CD14-positive monocyte (primary cell): ENCODE results near the gene MYH10. TPM values are rescaled to one million over a fixed set of nuclear protein-coding genes. Genes with fewer than 3 reads are reported as not detected.

Source experiments
- DNase-seq, 3 donors: peaks; one replicate each; pipeline ENCODE4 v3.0.0-alpha.2; 2011 to 2022
- H2AFZ ChIP-seq: 2 replicates; pipeline ENCODE4 v1.6.0; 2012; ENCODE audit warnings: mild to moderate bottlenecking, low read depth, low read length, inconsistent platforms; ENCODE audit not compliant: insufficient read depth, poor library complexity, severe bottlenecking
- H3K27ac ChIP-seq, 2 donors: 1 replicate in 1 of 2; 2 replicates in 1 of 2; pipeline ENCODE4 v1.5.1; 2012 to 2013; ENCODE audit warnings: low read length in 2 of 2, control low read depth in 1 of 2, inconsistent platforms in 1 of 2, low read depth in 1 of 2, mild to moderate bottlenecking in 1 of 2
- H3K27me3 ChIP-seq, 2 donors: one replicate each; pipeline versions ENCODE4 v1.6.0 to v1.6.1; 2011 to 2013; ENCODE audit warnings: low read length in 2 of 2; ENCODE audit not compliant: control insufficient read depth in 2 of 2, insufficient read depth in 2 of 2
- H3K36me3 ChIP-seq, 2 donors: replicated peaks in 1 of 2; 1 replicate in 1 of 2; 2 replicates in 1 of 2; pipeline versions ENCODE4 v1.5.1 to v1.6.1; 2012 to 2013; ENCODE audit warnings: low read length in 2 of 2, control low read depth in 1 of 2, inconsistent platforms in 1 of 2, mild to moderate bottlenecking in 1 of 2; ENCODE audit not compliant: insufficient read depth in 2 of 2, control insufficient read depth in 1 of 2
- H3K4me1 ChIP-seq, 2 donors: 1 replicate in 1 of 2; 2 replicates in 1 of 2; pipeline versions ENCODE4 v1.5.1 to v1.6.1; 2012 to 2013; ENCODE audit warnings: low read length in 2 of 2, control low read depth in 1 of 2, inconsistent platforms in 1 of 2, mild to moderate bottlenecking in 1 of 2, moderate library complexity in 1 of 2; ENCODE audit not compliant: insufficient read depth in 2 of 2, control insufficient read depth in 1 of 2
- H3K4me2 ChIP-seq: replicated peaks from 2 replicates; pipeline ENCODE3; 2012; ENCODE audit warnings: low read length, moderate library complexity, mild to moderate bottlenecking; ENCODE audit not compliant: poor library complexity, severe bottlenecking; ENCODE audit errors: extremely low read depth
- H3K4me3 ChIP-seq, 3 experiments: fragments of 200-600 bp in 1 of 3; sonication (generic) in 1 of 3; replicated peaks in 1 of 3; 1 replicate in 2 of 3; 2 replicates in 1 of 3; pipeline ENCODE4 v1.5.1; 2011 to 2013; ENCODE audit warnings: low read length in 3 of 3, mild to moderate bottlenecking in 3 of 3, control low read depth in 2 of 3, low read depth in 2 of 3, inconsistent platforms in 1 of 3, moderate library complexity in 1 of 3
- H3K79me2 ChIP-seq: 2 replicates; pipeline ENCODE4 v1.6.0; 2012; ENCODE audit warnings: mild to moderate bottlenecking, control low read depth, inconsistent platforms, low read length, moderate library complexity; ENCODE audit not compliant: insufficient read depth
- H3K9ac ChIP-seq: 2 replicates; pipeline ENCODE4 v1.6.0; 2017; ENCODE audit warnings: low read length, mild to moderate bottlenecking; ENCODE audit not compliant: insufficient read depth, poor library complexity, severe bottlenecking
- H3K9me3 ChIP-seq, 2 donors: replicated peaks in 1 of 2; 1 replicate in 1 of 2; 2 replicates in 1 of 2; pipeline versions ENCODE4 v1.5.1 to v1.6.1; 2012 to 2013; ENCODE audit warnings: low read length in 2 of 2, control low read depth in 1 of 2; ENCODE audit not compliant: control insufficient read depth in 1 of 2, insufficient read depth in 1 of 2
- H4K20me1 ChIP-seq: 2 replicates; pipeline ENCODE4 v1.6.0; 2012; ENCODE audit warnings: mild to moderate bottlenecking, low read length, control low read depth, moderate library complexity; ENCODE audit not compliant: insufficient read depth
- H3K27ac Mint-ChIP-seq, 7 donors: one replicate each; pipeline ENCODE4 v1.8.0; 2020; ENCODE audit warnings: mild to moderate bottlenecking in 7 of 7, mixed read lengths in 7 of 7, moderate library complexity in 6 of 7, inconsistent platforms in 2 of 7
- H3K27me3 Mint-ChIP-seq, 3 donors: one replicate each; pipeline ENCODE4 v1.8.0; 2021 to 2022; ENCODE audit warnings: low read depth in 3 of 3, mild to moderate bottlenecking in 3 of 3, mixed read lengths in 3 of 3, moderate library complexity in 3 of 3, inconsistent platforms in 1 of 3
- H3K36me3 Mint-ChIP-seq, 2 donors: one replicate each; pipeline ENCODE4 v1.8.0; 2020; ENCODE audit warnings: mixed read lengths in 2 of 2, inconsistent platforms in 1 of 2, mild to moderate bottlenecking in 1 of 2
- H3K4me1 Mint-ChIP-seq: one replicate; pipeline ENCODE4 v1.8.0; 2020; ENCODE audit warnings: mild to moderate bottlenecking, mixed read lengths
- H3K4me3 Mint-ChIP-seq, 2 donors: one replicate each; pipeline ENCODE4 v1.8.0; 2020; ENCODE audit warnings: mild to moderate bottlenecking in 2 of 2, mixed read lengths in 2 of 2, moderate library complexity in 1 of 2
- H3K9me3 Mint-ChIP-seq, 7 donors: one replicate each; pipeline ENCODE4 v1.8.0; 2020 to 2022; ENCODE audit warnings: mixed read lengths in 7 of 7, mild to moderate bottlenecking in 6 of 7, moderate library complexity in 6 of 7, inconsistent platforms in 2 of 7
- CTCF ChIP-seq: fragments of 200-600 bp; IDR thresholded peaks from one replicate; pipeline ENCODE4 v1.8.0; 2022; ENCODE audit warnings: antibody characterized with exemption, mild to moderate bottlenecking
- WGBS: methylation state at CpG from one replicate; pipeline ENCODE4 v1.1.5; 2013; ENCODE audit warnings: missing lambda C conversion rate; ENCODE audit not compliant: insufficient coverage; 5-methylcytosine and 5-hydroxymethylcytosine counted together
- intact Hi-C, 2 donors: fragments of 100-400 bp; cut with micrococcal nuclease; formaldehyde crosslinking; loops; one replicate each; pipeline versions ENCODE4 v1.15.0 to v1.15.1; 2023
- polyA plus RNA-seq, 3 donors: library from polyadenylated mRNA; depleted of rRNA in 1 of 3; unstranded in 2 of 3; stranded (reverse) in 1 of 3; fragments of 300-500 nt in 2 of 3; fragments of >200 nt in 1 of 3; fragmentation: Illumina TruSeq in 2 of 3; gene quantifications; 1 replicate in 2 of 3; 2 replicates in 1 of 3; pipeline ENCODE4 v1.2.3, GENCODE V29; 2012 to 2021

Gene MYH10
- polyA plus RNA-seq, 3 donors: 0.42 to 0.65 TPM; not detected in 1

GRCh38 chr17:8506145-8506544, 124.4 kb downstream of the MYH10 start:
- H3K4me2 ChIP-seq: no peak overlapping the region
- H3K9ac ChIP-seq: no peak overlapping the region
- H2AFZ ChIP-seq: no peak overlapping the region
- H3K4me1 ChIP-seq: no peaks in the 10 kb centered on the region
- Mint-ChIP-seq H3K4me1 (no peaks in the 10 kb centered on the region), H3K36me3 (no peaks in the 10 kb centered on the region), H3K4me3 (no peak overlapping the region), H3K9me3 (peaks cover 0 to 2% (median 0%) of the 10 kb centered on the region in 7 donors), H3K27ac (peak overlapping the region in 1 of 7 donors; percentile 20), H3K27me3 (peaks cover 0 to 2% (median 0%) of the 10 kb centered on the region in 3 donors)
- DNase-seq: no peak
- no peak for TF ChIP-seq CTCF
- intact Hi-C loops: no loop called here
- H3K36me3 ChIP-seq: no peaks in the 10 kb centered on the region
- no peaks in the 10 kb centered on the region for H3K9me3 ChIP-seq
- no peaks in the 10 kb centered on the region for H4K20me1 ChIP-seq
- WGBS: 93% methylated on average over 14 of the region's 14 CpGs
- no peak overlapping the region for H3K4me3 ChIP-seq
- no peaks in the 10 kb centered on the region for H3K79me2 ChIP-seq
- H3K27ac ChIP-seq: no peak overlapping the region
- no peaks in the 10 kb centered on the region for H3K27me3 ChIP-seq

- no peak overlapping the region for H2AFZ ChIP-seq
- no peaks in the 10 kb centered on the region for H3K4me1 ChIP-seq
- H3K4me3 ChIP-seq: no peak overlapping the region
- H3K9ac ChIP-seq: no peak overlapping the region
- Mint-ChIP-seq H3K27me3 (peaks cover 0 to 2% (median 1%) of the 10 kb centered on the region in 3 donors), H3K36me3 (no peaks in the 10 kb centered on the region), H3K9me3 (peaks cover 0 to 3% (median 0%) of the 10 kb centered on the region in 7 donors), H3K4me3 (no peak overlapping the region), H3K27ac (no peak overlapping the region), H3K4me1 (no peaks in the 10 kb centered on the region)
- no peaks in the 10 kb centered on the region for H3K79me2 ChIP-seq
- no peaks in the 10 kb centered on the region for H3K36me3 ChIP-seq
- H3K27me3 ChIP-seq: no peaks in the 10 kb centered on the region
- no peak for TF ChIP-seq CTCF
- H3K9me3 ChIP-seq: no peaks in the 10 kb centered on the region
- H3K27ac ChIP-seq: no peak overlapping the region
- intact Hi-C loops: no loop called here
- no peak for DNase-seq
- H4K20me1 ChIP-seq: no peaks in the 10 kb centered on the region
- H3K4me2 ChIP-seq: no peak overlapping the region
- WGBS: 92% methylated on average over 7 of the region's 18 CpGs
Observed at GRCh38 chr17:8504460-8505207, 125.9 kb downstream of the MYH10 start.
